Kidney (tissue), 14 donors: ENCODE measurements around the gene BIN1. TPM values are rescaled to one million over a fixed set of nuclear protein-coding genes. Genes with fewer than 3 reads are reported as not detected.

Experiments
- DNase-seq, 5 donors: peaks; one replicate each; pipeline ENCODE4 v3.0.0-alpha.2; 2013 to 2020
- FAIRE-seq: peaks from 2 replicates; lab custom pipeline; 2012; peaks lifted over from hg19 to GRCh38; lab: Jason Lieb, UNC
- H3K27ac ChIP-seq, 2 donors: one replicate each; pipeline ENCODE4 v1.7.0; 2013; ENCODE audit warnings: low read depth in 2 of 2, low read length in 2 of 2, inconsistent platforms in 1 of 2
- H3K27me3 ChIP-seq: one replicate; pipeline ENCODE4 v1.7.1; 2013; ENCODE audit warnings: low read length, inconsistent platforms; ENCODE audit not compliant: control insufficient read depth, insufficient read depth
- H3K36me3 ChIP-seq, 3 donors: one replicate each; pipeline versions ENCODE4 v1.7.0 to v1.7.1; 2013; ENCODE audit warnings: low read length in 3 of 3, control low read depth in 1 of 3, inconsistent platforms in 1 of 3; ENCODE audit not compliant: insufficient read depth in 3 of 3, control insufficient read depth in 2 of 3
- H3K4me1 ChIP-seq, 3 donors: one replicate each; pipeline versions ENCODE4 v1.7.0 to v1.7.1; 2013; ENCODE audit warnings: low read length in 3 of 3, inconsistent platforms in 1 of 3, low read depth in 1 of 3; ENCODE audit not compliant: control insufficient read depth in 2 of 3, insufficient read depth in 2 of 3
- H3K4me3 ChIP-seq, 3 donors: one replicate each; pipeline versions ENCODE4 v1.7.0 to v1.8.1; 2013; ENCODE audit warnings: low read length in 3 of 3, control low read depth in 1 of 3, inconsistent platforms in 1 of 3
- H3K9ac ChIP-seq, 3 donors: one replicate each; pipeline versions ENCODE4 v1.7.0 to v1.7.1; 2013; ENCODE audit warnings: low read length in 3 of 3, control low read depth in 1 of 3, inconsistent platforms in 1 of 3
- H3K9me3 ChIP-seq, 3 donors: one replicate each; pipeline versions ENCODE4 v1.7.0 to v1.7.1; 2013; ENCODE audit warnings: low read length in 3 of 3, control low read depth in 1 of 3, inconsistent platforms in 1 of 3; ENCODE audit not compliant: control insufficient read depth in 2 of 3, insufficient read depth in 1 of 3
- CTCF ChIP-seq: IDR thresholded peaks from 3 replicates; pipeline ENCODE4 v1.5.1; 2012; ENCODE audit warnings: mild to moderate bottlenecking, moderate library complexity, borderline replicate concordance; ENCODE audit not compliant: insufficient read depth; ENCODE audit errors: extremely low read depth
- intact Hi-C: fragments of 100-400 bp; cut with DNase I; formaldehyde crosslinking; loops from one replicate; pipeline ENCODE4 v1.11.1; 2022
- polyA plus RNA-seq: library from polyadenylated mRNA; stranded (reverse); fragments of 350-450 nt; fragmentation: Illumina TruSeq; extraction: RNeasy Lipid Tissue Mini Kit (QIAGEN cat#74804); gene quantifications from one replicate; pipeline ENCODE4 v1.2.3, GENCODE V29; 2014; ENCODE audit warnings: low read depth, low replicate concordance; ENCODE audit not compliant: insufficient read depth
- total RNA-seq: library from RNA; stranded (reverse); fragmentation: NEBNext Ultra II Directional; extraction: Animal tissue kit (Norgen Biotek cat#: 25700); gene quantifications from one replicate; pipeline ENCODE4 v1.2.1, GENCODE V29; 2021
- donor health status: control.
- donor health status: control.
- donor health status: control.
- donor health status: control.
- donor health status: control.
- donor health status: DM: yes; HTN: yes; CAD: no.
- donor health status: Normal renal cell carcinoma (clear cell type).

Gene BIN1
- total and polyA plus RNA-seq, 2 donors from 2014 or later: 121 to 167 TPM

- TF ChIP-seq CTCF: no peak
- peak in 1 of 5 donors; percentile 68 for DNase-seq
- intact Hi-C loops: no loop called here
- H3K4me3 ChIP-seq: no peak overlapping the region
- peaks cover 0 to 3% (median 0%) of the 10 kb centered on the region in 3 donors for H3K36me3 ChIP-seq
- no peak overlapping the region for H3K9ac ChIP-seq
- H3K9me3 ChIP-seq: no peaks in the 10 kb centered on the region
- peaks cover 0 to 12% (median 4%) of the 10 kb centered on the region in 3 donors for H3K4me1 ChIP-seq
- H3K27me3 ChIP-seq: no peaks in the 10 kb centered on the region
- FAIRE-seq: no peak
- peak overlapping the region; percentile 28 to 51 for H3K27ac ChIP-seq
These were observed 53.9 kb downstream of the BIN1 start for GRCh38 chr2:127052771-127053691.

- no peak overlapping the region for H3K9ac ChIP-seq
- no peaks in the 10 kb centered on the region for H3K27me3 ChIP-seq
- no peak for TF ChIP-seq CTCF
- H3K27ac ChIP-seq: no peak overlapping the region
- peaks cover 0 to 3% (median 0%) of the 10 kb centered on the region in 3 donors for H3K36me3 ChIP-seq
- DNase-seq (peak in 2 of 5 donors; percentile 51 to 62), FAIRE-seq (no peak)
- intact Hi-C loops: no loop called here
- peaks cover 0 to 12% (median 4%) of the 10 kb centered on the region in 3 donors for H3K4me1 ChIP-seq
- H3K4me3 ChIP-seq: no peak overlapping the region
- no peaks in the 10 kb centered on the region for H3K9me3 ChIP-seq
These were observed 54.7 kb downstream of the BIN1 start for GRCh38 chr2:127052057-127052770.

- H3K4me3 ChIP-seq: no peak overlapping the region
- intact Hi-C loops: no loop called here
- H3K27ac ChIP-seq: no peak overlapping the region
- H3K27me3 ChIP-seq: no peaks in the 10 kb centered on the region
- peak; percentile 9 for TF ChIP-seq CTCF
- H3K36me3 ChIP-seq: peaks cover 0 to 3% (median 0%) of the 10 kb centered on the region in 3 donors
- FAIRE-seq (no peak), DNase-seq (peak in 2 of 5 donors; percentile 52 to 71)
- no peak overlapping the region for H3K9ac ChIP-seq
- no peaks in the 10 kb centered on the region for H3K9me3 ChIP-seq
- H3K4me1 ChIP-seq: peaks cover 0 to 12% (median 4%) of the 10 kb centered on the region in 3 donors
These were observed 55.6 kb downstream of the BIN1 start for GRCh38 chr2:127051116-127052056.
